ENCODE results near the gene LDB2.

GRCh38 chr4:16483540-16483939, 414.9 kb downstream of the LDB2 start:
- TF ChIP-seq, protein P1, sequence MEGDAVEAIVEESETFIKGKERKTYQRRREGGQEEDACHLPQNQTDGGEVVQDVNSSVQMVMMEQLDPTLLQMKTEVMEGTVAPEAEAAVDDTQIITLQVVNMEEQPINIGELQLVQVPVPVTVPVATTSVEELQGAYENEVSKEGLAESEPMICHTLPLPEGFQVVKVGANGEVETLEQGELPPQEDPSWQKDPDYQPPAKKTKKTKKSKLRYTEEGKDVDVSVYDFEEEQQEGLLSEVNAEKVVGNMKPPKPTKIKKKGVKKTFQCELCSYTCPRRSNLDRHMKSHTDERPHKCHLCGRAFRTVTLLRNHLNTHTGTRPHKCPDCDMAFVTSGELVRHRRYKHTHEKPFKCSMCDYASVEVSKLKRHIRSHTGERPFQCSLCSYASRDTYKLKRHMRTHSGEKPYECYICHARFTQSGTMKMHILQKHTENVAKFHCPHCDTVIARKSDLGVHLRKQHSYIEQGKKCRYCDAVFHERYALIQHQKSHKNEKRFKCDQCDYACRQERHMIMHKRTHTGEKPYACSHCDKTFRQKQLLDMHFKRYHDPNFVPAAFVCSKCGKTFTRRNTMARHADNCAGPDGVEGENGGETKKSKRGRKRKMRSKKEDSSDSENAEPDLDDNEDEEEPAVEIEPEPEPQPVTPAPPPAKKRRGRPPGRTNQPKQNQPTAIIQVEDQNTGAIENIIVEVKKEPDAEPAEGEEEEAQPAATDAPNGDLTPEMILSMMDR (IDR thresholded peaks at IDR 0.05), result no peak
- TF ChIP-seq EZH2 (IDR thresholded peaks at IDR 0.05; ENCODE audit: borderline replicate concordance, insufficient read depth, low read depth, low read length, poor library complexity, severe bottlenecking), result no peak
